ENCODE data around the gene LSM5.

The LSM5 gene

GRCh38 chr7:32461484-32461883 is 28.7 kb downstream of the LSM5 start:
- Histone ChIP-seq H3K27me3 (no peaks in the 10 kb centered on the region), H3K36me3 (no peaks in the 10 kb centered on the region), H3K9me3 (no peaks in the 10 kb centered on the region), H3K4me3 (ENCODE audit: low read depth, low read length) (no peak overlapping the region), H3K4me1 (no peaks in the 10 kb centered on the region)
- DNase-seq, result no peak
- TF ChIP-seq, protein P1, sequence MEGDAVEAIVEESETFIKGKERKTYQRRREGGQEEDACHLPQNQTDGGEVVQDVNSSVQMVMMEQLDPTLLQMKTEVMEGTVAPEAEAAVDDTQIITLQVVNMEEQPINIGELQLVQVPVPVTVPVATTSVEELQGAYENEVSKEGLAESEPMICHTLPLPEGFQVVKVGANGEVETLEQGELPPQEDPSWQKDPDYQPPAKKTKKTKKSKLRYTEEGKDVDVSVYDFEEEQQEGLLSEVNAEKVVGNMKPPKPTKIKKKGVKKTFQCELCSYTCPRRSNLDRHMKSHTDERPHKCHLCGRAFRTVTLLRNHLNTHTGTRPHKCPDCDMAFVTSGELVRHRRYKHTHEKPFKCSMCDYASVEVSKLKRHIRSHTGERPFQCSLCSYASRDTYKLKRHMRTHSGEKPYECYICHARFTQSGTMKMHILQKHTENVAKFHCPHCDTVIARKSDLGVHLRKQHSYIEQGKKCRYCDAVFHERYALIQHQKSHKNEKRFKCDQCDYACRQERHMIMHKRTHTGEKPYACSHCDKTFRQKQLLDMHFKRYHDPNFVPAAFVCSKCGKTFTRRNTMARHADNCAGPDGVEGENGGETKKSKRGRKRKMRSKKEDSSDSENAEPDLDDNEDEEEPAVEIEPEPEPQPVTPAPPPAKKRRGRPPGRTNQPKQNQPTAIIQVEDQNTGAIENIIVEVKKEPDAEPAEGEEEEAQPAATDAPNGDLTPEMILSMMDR (IDR thresholded peaks at IDR 0.05; ENCODE audit: low read depth, low read length), result no peak

- Histone ChIP-seq H3K36me3 (no peaks in the 10 kb centered on the region), H3K4me1 (no peaks in the 10 kb centered on the region), H3K9me3 (no peaks in the 10 kb centered on the region), H3K4me3 (ENCODE audit: low read depth, low read length) (no peak overlapping the region), H3K27me3 (no peaks in the 10 kb centered on the region)
- TF ChIP-seq, protein P1 (IDR thresholded peaks at IDR 0.05; ENCODE audit: low read depth, low read length), result no peak
- no peak for DNase-seq
Observed at GRCh38 chr7:32459788-32460187, 30.4 kb downstream of the LSM5 start.

- Histone ChIP-seq H3K4me1 (no peaks in the 10 kb centered on the region), H3K27me3 (peaks cover 5% of the 10 kb centered on the region; the same call in 1 of the 2 replicates), H3K4me3 (ENCODE audit: low read depth, low read length) (no peak overlapping the region), H3K9me3 (no peaks in the 10 kb centered on the region), H3K36me3 (no peaks in the 10 kb centered on the region)
- TF ChIP-seq, protein P1 (IDR thresholded peaks at IDR 0.05; ENCODE audit: low read depth, low read length), result no peak
- no peak for DNase-seq
Observed at GRCh38 chr7:32458025-32458424, 32.2 kb downstream of the LSM5 start.

GRCh38 chr7:32453341-32454011 is 36.7 kb downstream of the LSM5 start:
- Histone ChIP-seq H3K27me3 (peaks cover 10% of the 10 kb centered on the region), H3K4me1 (no peaks in the 10 kb centered on the region), H3K4me3 (ENCODE audit: low read depth, low read length) (no peak overlapping the region), H3K36me3 (no peaks in the 10 kb centered on the region), H3K9me3 (no peaks in the 10 kb centered on the region)
- TF ChIP-seq, protein P1 (IDR thresholded peaks at IDR 0.05; ENCODE audit: low read depth, low read length), result no peak
- DNase-seq, result no peak

DNA sequence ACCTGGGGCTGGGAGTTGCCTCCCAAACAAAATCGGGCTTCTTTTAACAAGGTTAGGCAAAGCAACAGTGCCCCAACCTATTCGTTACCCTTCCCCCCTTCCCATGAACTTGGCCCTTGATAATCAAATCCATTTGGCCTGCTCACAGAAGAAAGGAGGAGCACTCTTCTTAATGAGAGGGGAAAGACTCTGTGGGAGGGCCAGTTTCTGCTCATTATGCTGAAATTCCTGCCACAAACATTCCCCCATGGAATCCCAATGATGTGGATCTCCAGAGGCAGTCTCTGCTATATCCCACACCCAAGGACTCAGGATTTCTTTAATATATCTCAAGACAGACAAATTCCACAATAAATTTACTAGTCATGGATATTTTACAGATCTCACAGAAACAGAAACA is 43.0 kb downstream of the LSM5 start:
- Histone ChIP-seq H3K27me3 (peaks cover 5% of the 10 kb centered on the region; the same call in 1 of the 2 replicates), H3K4me1 (no peaks in the 10 kb centered on the region), H3K36me3 (no peaks in the 10 kb centered on the region), H3K4me3 (ENCODE audit: low read depth, low read length) (no peak overlapping the region), H3K9me3 (no peaks in the 10 kb centered on the region)
- TF ChIP-seq, protein P1 (IDR thresholded peaks at IDR 0.05; ENCODE audit: low read depth, low read length), result no peak
- no peak for DNase-seq

DNA sequence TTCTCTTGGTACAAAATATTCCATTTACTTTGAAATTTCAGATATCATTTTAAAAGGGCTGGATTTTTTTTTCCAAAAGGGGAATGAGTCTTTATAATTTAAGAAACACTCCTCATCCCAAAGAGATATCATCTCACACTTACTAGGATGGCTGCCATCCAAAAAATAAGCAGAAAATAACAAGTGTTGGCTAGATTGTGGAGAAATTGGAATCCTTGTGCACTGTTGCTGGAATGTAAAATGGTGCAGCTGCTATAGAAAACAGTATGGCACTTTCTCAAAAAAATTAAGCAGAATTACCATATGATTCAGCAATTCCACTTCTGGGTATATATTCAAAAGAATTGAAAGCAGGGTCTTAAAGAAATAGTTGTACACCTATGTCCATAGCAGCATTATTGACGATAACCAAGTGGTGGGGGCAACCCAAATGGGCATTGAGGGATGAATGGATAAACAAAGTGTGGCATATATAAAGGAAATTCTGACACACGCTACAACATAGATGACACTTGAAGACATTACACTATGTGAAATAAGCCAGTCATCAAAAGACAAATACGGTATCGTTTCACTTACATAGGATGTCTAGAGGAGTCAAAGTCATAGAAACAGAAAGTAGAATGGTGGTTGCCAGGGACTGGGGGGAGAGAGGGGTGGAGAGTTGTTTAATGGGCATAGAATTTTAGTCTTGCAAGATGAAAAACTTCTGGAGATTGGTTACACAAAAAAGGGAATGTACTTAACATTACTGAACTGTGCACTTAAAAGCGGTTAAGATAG is 53.8 kb downstream of the LSM5 start:
- Histone ChIP-seq H3K36me3 (no peaks in the 10 kb centered on the region), H3K27me3 (no peaks in the 10 kb centered on the region)
- no peak for DNase-seq

More for the DNA sequence above, 53.8 kb downstream of the LSM5 start:
- H3K4me3 ChIP-seq (ENCODE audit: low read depth, low read length), result no peak overlapping the region
- no peaks in the 10 kb centered on the region for H3K9me3 ChIP-seq
- TF ChIP-seq, protein P1 (IDR thresholded peaks at IDR 0.05; ENCODE audit: low read depth, low read length), result no peak
- H3K4me1 ChIP-seq, result peaks cover 6% of the 10 kb centered on the region
